OCI-LY1 (cell line): ENCODE measurements around the gene KIFAP3.

ENCODE experiments used
- CTCF ChIP-seq: fragments of 200-600 bp; sonication (generic), shearing (Covaris generic); IDR thresholded peaks from 2 replicates; pipeline ENCODE4 v1.5.1; 2017; ENCODE audit warnings: mild to moderate bottlenecking, antibody characterized with exemption, low read length, moderate library complexity, mixed read lengths
- EZH2 ChIP-seq: fragments of 200-600 bp; sonication (generic), shearing (Covaris generic); IDR thresholded peaks from 2 replicates; pipeline ENCODE4 v1.8.0; 2017; ENCODE audit warnings: borderline replicate concordance, mixed run types, mild to moderate bottlenecking, antibody characterized with exemption, low read length, moderate library complexity, mixed read lengths

DNA sequence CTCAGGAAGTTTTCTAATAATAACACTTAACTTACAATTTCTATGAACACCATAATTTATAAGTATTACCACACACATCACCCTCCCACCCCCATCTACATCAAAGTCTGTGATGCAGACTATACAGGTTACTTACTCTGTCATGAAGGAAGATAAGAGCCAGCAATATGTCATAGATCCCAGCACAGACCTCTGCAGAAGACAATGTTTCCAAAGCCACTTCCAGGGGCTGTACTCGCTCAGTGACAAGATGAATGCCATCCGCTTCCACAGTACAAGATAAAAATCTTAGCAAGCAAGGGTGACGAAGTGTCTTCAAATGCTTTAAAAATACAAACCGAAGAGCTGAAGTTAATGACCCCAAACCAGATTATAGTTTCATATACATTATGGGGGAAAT is 196.0 kb downstream of the KIFAP3 start:
- no peak for TF ChIP-seq CTCF
- TF ChIP-seq EZH2, result no peak
